Measurements from ENCODE around the gene EPHA3. TPM values are rescaled to one million over a fixed set of nuclear protein-coding genes. Genes with fewer than 3 reads are reported as not detected.

Gene EPHA3
- total RNA-seq, 1 experiment from 2014 or later: not detected

GRCh38 chr3:89488800-89489580 lies 381.6 kb downstream of the EPHA3 start:
- intact Hi-C loops (cut with micrococcal nuclease): no loop called here
- TF ChIP-seq CTCF (IDR thresholded peaks at IDR 0.05; ENCODE audit: unreplicated experiment): no peak
- POLR2A ChIA-PET: no interaction called here
- H3K27ac Mint-ChIP-seq (ENCODE audit: low read depth, unreplicated experiment): no peak overlapping the region
- no peaks in the 10 kb centered on the region for H3K4me1 Mint-ChIP-seq (ENCODE audit: insufficient read depth, unreplicated experiment)
- BruUV-seq (replicated peaks): no TSS peak
- H3K36me3 Mint-ChIP-seq (ENCODE audit: insufficient read depth, unreplicated experiment): no peaks in the 10 kb centered on the region
- DNase-seq (ENCODE audit: unreplicated experiment): peak; percentile 8
- H3K4me3 Mint-ChIP-seq (ENCODE audit: unreplicated experiment): no peak overlapping the region
- no peaks in the 10 kb centered on the region for H3K9me3 Mint-ChIP-seq (ENCODE audit: unreplicated experiment)
- H3K27me3 Mint-ChIP-seq (ENCODE audit: insufficient read depth, unreplicated experiment): no peaks in the 10 kb centered on the region
- CTCF ChIA-PET: no interaction called here

GRCh38 chr3:89490129-89490528 lies 382.7 kb downstream of the EPHA3 start:
- Mint-ChIP-seq H3K27ac (ENCODE audit: low read depth, unreplicated experiment) (no peak overlapping the region), H3K4me1 (ENCODE audit: insufficient read depth, unreplicated experiment) (no peaks in the 10 kb centered on the region), H3K36me3 (ENCODE audit: insufficient read depth, unreplicated experiment) (no peaks in the 10 kb centered on the region), H3K4me3 (ENCODE audit: unreplicated experiment) (no peak overlapping the region), H3K27me3 (ENCODE audit: insufficient read depth, unreplicated experiment) (no peaks in the 10 kb centered on the region), H3K9me3 (ENCODE audit: unreplicated experiment) (no peaks in the 10 kb centered on the region)
- POLR2A ChIA-PET: interaction anchor here (0.6 kb wide), 1 partner anchor 110 kb away, joined by 3 read pairs; no protein-coding TSS in a partner anchor
- CTCF ChIA-PET: interaction anchor here (0.6 kb wide), 1 partner anchor 379 kb away, joined by 4 read pairs; no protein-coding TSS in a partner anchor
- no peak for DNase-seq (ENCODE audit: unreplicated experiment)
- intact Hi-C loops (cut with micrococcal nuclease): no loop called here
- no peak for TF ChIP-seq CTCF (IDR thresholded peaks at IDR 0.05; ENCODE audit: unreplicated experiment)
- no TSS peak for BruUV-seq (replicated peaks)

- no peaks in the 10 kb centered on the region for H3K27me3 Mint-ChIP-seq (ENCODE audit: insufficient read depth, unreplicated experiment)
- no TSS peak for BruUV-seq (replicated peaks)
- no peak overlapping the region for H3K27ac Mint-ChIP-seq (ENCODE audit: low read depth, unreplicated experiment)
- H3K36me3 Mint-ChIP-seq (ENCODE audit: insufficient read depth, unreplicated experiment): no peaks in the 10 kb centered on the region
- no peaks in the 10 kb centered on the region for H3K9me3 Mint-ChIP-seq (ENCODE audit: unreplicated experiment)
- intact Hi-C loops (cut with micrococcal nuclease): no loop called here
- ChIA-PET POLR2A (no interaction called here), CTCF (no interaction called here)
- H3K4me1 Mint-ChIP-seq (ENCODE audit: insufficient read depth, unreplicated experiment): no peaks in the 10 kb centered on the region
- no peak for DNase-seq (ENCODE audit: unreplicated experiment)
- no peak overlapping the region for H3K4me3 Mint-ChIP-seq (ENCODE audit: unreplicated experiment)
- no peak for TF ChIP-seq CTCF (IDR thresholded peaks at IDR 0.05; ENCODE audit: unreplicated experiment)
These were observed 387.3 kb downstream of the EPHA3 start for GRCh38 chr3:89494734-89495133.

- no peak for DNase-seq (ENCODE audit: unreplicated experiment)
- Mint-ChIP-seq H3K36me3 (ENCODE audit: insufficient read depth, unreplicated experiment) (no peaks in the 10 kb centered on the region), H3K4me1 (ENCODE audit: insufficient read depth, unreplicated experiment) (no peaks in the 10 kb centered on the region), H3K27ac (ENCODE audit: low read depth, unreplicated experiment) (no peak overlapping the region), H3K4me3 (ENCODE audit: unreplicated experiment) (no peak overlapping the region), H3K27me3 (ENCODE audit: insufficient read depth, unreplicated experiment) (peaks cover 12% of the 10 kb centered on the region), H3K9me3 (ENCODE audit: unreplicated experiment) (no peaks in the 10 kb centered on the region)
- ChIA-PET POLR2A (no interaction called here), CTCF (interaction anchor here (1.4 kb wide), 1 partner anchor 10 kb away, joined by 4 read pairs; no protein-coding TSS in a partner anchor)
- no peak for TF ChIP-seq CTCF (IDR thresholded peaks at IDR 0.05; ENCODE audit: unreplicated experiment)
- no TSS peak for BruUV-seq (replicated peaks)
- intact Hi-C loops (cut with micrococcal nuclease): no loop called here
These were observed 396.5 kb downstream of the EPHA3 start for GRCh38 chr3:89503891-89504391.
